ENCODE measurements around the gene PIR.

PIR gene

GRCh38 chrX:15469613-15470012 lies 23.5 kb downstream of the PIR start:
- H3K4me1 Mint-ChIP-seq (ENCODE audit: low read depth) = no peaks in the 10 kb centered on the region
- no peak overlapping the region for H3K27ac Mint-ChIP-seq
- no peaks in the 10 kb centered on the region for H3K36me3 Mint-ChIP-seq (ENCODE audit: low read depth)
- intact Hi-C loops (cut with micrococcal nuclease) = loop anchor here (2.0 to 10.0 kb wide), 2 partner anchors 169 to 1225 kb away; no protein-coding TSS in a partner anchor
- H3K27me3 Mint-ChIP-seq = no peaks in the 10 kb centered on the region
- H3K9me3 Mint-ChIP-seq = no peaks in the 10 kb centered on the region
- H3K4me3 Mint-ChIP-seq = no peak overlapping the region

- H3K27ac Mint-ChIP-seq = no peak overlapping the region
- no peaks in the 10 kb centered on the region for H3K36me3 Mint-ChIP-seq (ENCODE audit: low read depth)
- H3K9me3 Mint-ChIP-seq = no peaks in the 10 kb centered on the region
- no peaks in the 10 kb centered on the region for H3K4me1 Mint-ChIP-seq (ENCODE audit: low read depth)
- intact Hi-C loops (cut with micrococcal nuclease) = loop anchor here (1.0 to 2.0 kb wide), 2 partner anchors 119 to 167 kb away; no protein-coding TSS in a partner anchor
- no peak overlapping the region for H3K4me3 Mint-ChIP-seq
- no peaks in the 10 kb centered on the region for H3K27me3 Mint-ChIP-seq
These were observed 25.1 kb downstream of the PIR start for GRCh38 chrX:15468036-15468435.

- intact Hi-C loops (cut with micrococcal nuclease) = no loop called here
- Mint-ChIP-seq H3K27me3 (no peaks in the 10 kb centered on the region), H3K4me3 (no peak overlapping the region), H3K36me3 (ENCODE audit: low read depth) (no peaks in the 10 kb centered on the region), H3K27ac (no peak overlapping the region), H3K9me3 (no peaks in the 10 kb centered on the region), H3K4me1 (ENCODE audit: low read depth) (no peaks in the 10 kb centered on the region)
These were observed 27.1 kb downstream of the PIR start for GRCh38 chrX:15465896-15466651.

- intact Hi-C loops (cut with micrococcal nuclease) = no loop called here
- Mint-ChIP-seq H3K4me1 (ENCODE audit: low read depth) (no peaks in the 10 kb centered on the region), H3K27ac (no peak overlapping the region), H3K27me3 (no peaks in the 10 kb centered on the region), H3K36me3 (ENCODE audit: low read depth) (no peaks in the 10 kb centered on the region), H3K4me3 (no peak overlapping the region), H3K9me3 (no peaks in the 10 kb centered on the region)
These were observed 27.8 kb downstream of the PIR start for GRCh38 chrX:15465347-15465746.

- no peaks in the 10 kb centered on the region for H3K9me3 Mint-ChIP-seq
- H3K36me3 Mint-ChIP-seq (ENCODE audit: low read depth) = no peaks in the 10 kb centered on the region
- no peak overlapping the region for H3K4me3 Mint-ChIP-seq
- H3K27me3 Mint-ChIP-seq = no peaks in the 10 kb centered on the region
- no peak overlapping the region for H3K27ac Mint-ChIP-seq
- intact Hi-C loops (cut with micrococcal nuclease) = no loop called here
- H3K4me1 Mint-ChIP-seq (ENCODE audit: low read depth) = no peaks in the 10 kb centered on the region
These were observed 28.4 kb downstream of the PIR start for GRCh38 chrX:15464704-15465103.

- H3K4me1 Mint-ChIP-seq (ENCODE audit: low read depth) = no peaks in the 10 kb centered on the region
- intact Hi-C loops (cut with micrococcal nuclease) = no loop called here
- H3K4me3 Mint-ChIP-seq = no peak overlapping the region
- H3K27ac Mint-ChIP-seq = no peak overlapping the region
- no peaks in the 10 kb centered on the region for H3K27me3 Mint-ChIP-seq
- H3K9me3 Mint-ChIP-seq = no peaks in the 10 kb centered on the region
- no peaks in the 10 kb centered on the region for H3K36me3 Mint-ChIP-seq (ENCODE audit: low read depth)
These were observed 41.2 kb downstream of the PIR start for GRCh38 chrX:15451913-15452312.

GRCh38 chrX:15448010-15448639 lies 45.0 kb downstream of the PIR start:
- intact Hi-C loops (cut with micrococcal nuclease) = no loop called here
- H3K36me3 Mint-ChIP-seq (ENCODE audit: low read depth) = no peaks in the 10 kb centered on the region
- H3K27me3 Mint-ChIP-seq = no peaks in the 10 kb centered on the region
- H3K27ac Mint-ChIP-seq = no peak overlapping the region
- H3K4me1 Mint-ChIP-seq (ENCODE audit: low read depth) = no peaks in the 10 kb centered on the region
- H3K4me3 Mint-ChIP-seq = no peak overlapping the region
- no peaks in the 10 kb centered on the region for H3K9me3 Mint-ChIP-seq

- Mint-ChIP-seq H3K27ac (no peak overlapping the region), H3K4me3 (no peak overlapping the region), H3K36me3 (ENCODE audit: low read depth) (no peaks in the 10 kb centered on the region), H3K9me3 (no peaks in the 10 kb centered on the region), H3K27me3 (no peaks in the 10 kb centered on the region), H3K4me1 (ENCODE audit: low read depth) (peaks cover 15% of the 10 kb centered on the region)
- intact Hi-C loops (cut with micrococcal nuclease) = no loop called here
These were observed 51.7 kb downstream of the PIR start for GRCh38 chrX:15441464-15441863.

- intact Hi-C loops (cut with micrococcal nuclease) = no loop called here
- H3K27me3 Mint-ChIP-seq = no peaks in the 10 kb centered on the region
These were observed 54.8 kb downstream of the PIR start for GRCh38 chrX:15438332-15438731.

GRCh38 chrX:15437724-15438123 lies 55.4 kb downstream of the PIR start:
- Mint-ChIP-seq H3K4me1 (ENCODE audit: low read depth) (peaks cover 32% of the 10 kb centered on the region), H3K9me3 (peaks cover 20% of the 10 kb centered on the region), H3K27ac (no peak overlapping the region), H3K36me3 (ENCODE audit: low read depth) (peaks cover 6% of the 10 kb centered on the region), H3K27me3 (no peaks in the 10 kb centered on the region), H3K4me3 (no peak overlapping the region)
- intact Hi-C loops (cut with micrococcal nuclease) = no loop called here

More at GRCh38 chrX:15438332-15438731, 54.8 kb downstream of the PIR start:
- Mint-ChIP-seq H3K36me3 (ENCODE audit: low read depth) (peaks cover 2% of the 10 kb centered on the region), H3K4me1 (ENCODE audit: low read depth) (peaks cover 28% of the 10 kb centered on the region), H3K27ac (no peak overlapping the region), H3K4me3 (no peak overlapping the region), H3K9me3 (peaks cover 14% of the 10 kb centered on the region)

GRCh38 chrX:15435836-15436619 lies 57.1 kb downstream of the PIR start:
- Mint-ChIP-seq H3K27ac (peak overlapping the region; percentile 13), H3K4me1 (ENCODE audit: low read depth) (peaks cover 32% of the 10 kb centered on the region), H3K9me3 (peaks cover 20% of the 10 kb centered on the region), H3K27me3 (no peaks in the 10 kb centered on the region), H3K4me3 (no peak overlapping the region), H3K36me3 (ENCODE audit: low read depth) (peaks cover 6% of the 10 kb centered on the region)
- intact Hi-C loops (cut with micrococcal nuclease) = no loop called here

- intact Hi-C loops (cut with micrococcal nuclease) = no loop called here
- Mint-ChIP-seq H3K27ac (peak overlapping the region; percentile 36), H3K36me3 (ENCODE audit: low read depth) (peaks cover 6% of the 10 kb centered on the region)
These were observed 58.9 kb downstream of the PIR start for GRCh38 chrX:15434205-15434604.

GRCh38 chrX:15430584-15430983 lies 62.5 kb downstream of the PIR start:
- Mint-ChIP-seq H3K4me1 (ENCODE audit: low read depth) (peaks cover 29% of the 10 kb centered on the region), H3K27ac (no peak overlapping the region), H3K4me3 (no peak overlapping the region), H3K9me3 (peaks cover 20% of the 10 kb centered on the region), H3K27me3 (no peaks in the 10 kb centered on the region), H3K36me3 (ENCODE audit: low read depth) (peaks cover 6% of the 10 kb centered on the region)
- intact Hi-C loops (cut with micrococcal nuclease) = no loop called here

More at GRCh38 chrX:15434205-15434604, 58.9 kb downstream of the PIR start:
- H3K27me3 Mint-ChIP-seq = no peaks in the 10 kb centered on the region
- peaks cover 40% of the 10 kb centered on the region for H3K4me1 Mint-ChIP-seq (ENCODE audit: low read depth)
- no peak overlapping the region for H3K4me3 Mint-ChIP-seq
- peaks cover 20% of the 10 kb centered on the region for H3K9me3 Mint-ChIP-seq

GRCh38 chrX:15430076-15430475 lies 63.1 kb downstream of the PIR start:
- intact Hi-C loops (cut with micrococcal nuclease) = no loop called here
- Mint-ChIP-seq H3K36me3 (ENCODE audit: low read depth) (peaks cover 6% of the 10 kb centered on the region), H3K9me3 (peaks cover 20% of the 10 kb centered on the region), H3K27me3 (no peaks in the 10 kb centered on the region), H3K4me3 (no peak overlapping the region), H3K4me1 (ENCODE audit: low read depth) (peaks cover 25% of the 10 kb centered on the region), H3K27ac (no peak overlapping the region)
